Subcutaneous adipose tissue (tissue), 4 donors: ENCODE results near the gene SLC35F3. TPM values are rescaled to one million over a fixed set of nuclear protein-coding genes. Genes with fewer than 3 reads are reported as not detected.

Experiments used
- total RNA-seq, 4 donors: library from RNA; depleted of rRNA; stranded (reverse); fragments of >200 nt; gene quantifications; one replicate each; pipeline ENCODE4 v1.1.0, GENCODE V29; 2016
- TF ChIP-seq, protein P1 (sequence below): fragments of 450-650 bp; IDR thresholded peaks from one replicate; pipeline ENCODE4 v1.5.1; 2016; ENCODE audit warnings: low read depth, mild to moderate bottlenecking, control low read depth, antibody characterized with exemption, moderate library complexity

The SLC35F3 gene
- total RNA-seq, 4 donors from 2014 or later = 0.44 TPM; not detected in 3

DNA sequence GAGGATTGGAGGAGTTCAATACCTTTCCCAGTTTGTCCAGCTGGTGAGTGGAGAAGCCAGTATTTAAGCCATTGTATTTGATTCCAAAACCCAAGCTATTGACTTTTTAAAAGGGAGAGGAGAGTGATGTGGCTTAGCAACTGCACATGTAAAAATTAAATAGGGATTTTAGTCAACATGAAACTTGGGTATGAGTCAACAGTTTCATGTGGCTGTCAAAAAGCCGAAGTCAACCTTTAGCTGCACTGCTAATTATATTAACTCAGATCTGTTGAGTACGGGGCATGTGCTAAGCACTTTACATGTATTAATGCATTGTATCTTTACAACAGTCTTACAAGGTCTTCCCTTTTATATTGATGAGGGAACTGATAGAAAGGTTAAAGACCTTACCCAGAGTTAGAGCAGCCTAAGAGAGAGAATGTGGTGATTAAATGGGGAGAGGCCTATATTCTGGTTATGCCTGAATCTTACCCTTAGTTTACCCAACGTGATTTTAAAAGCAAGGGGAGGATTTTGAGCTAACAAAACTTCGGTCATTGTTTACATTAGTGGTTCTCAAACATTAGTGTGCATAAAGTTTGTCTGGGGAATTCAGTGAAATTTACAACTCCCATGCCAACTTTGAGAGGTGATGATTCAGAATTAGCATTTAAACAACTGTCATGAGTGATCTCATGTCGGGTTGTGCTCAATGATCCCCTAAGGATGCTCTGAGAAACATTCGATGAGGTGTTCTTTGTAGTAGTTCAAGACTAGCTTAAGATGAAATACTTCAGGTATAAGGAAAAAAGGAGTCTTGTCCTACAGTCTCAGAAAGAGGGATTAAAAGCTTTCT lies 6.9 kb upstream of the SLC35F3 start:
- TF ChIP-seq, protein P1, sequence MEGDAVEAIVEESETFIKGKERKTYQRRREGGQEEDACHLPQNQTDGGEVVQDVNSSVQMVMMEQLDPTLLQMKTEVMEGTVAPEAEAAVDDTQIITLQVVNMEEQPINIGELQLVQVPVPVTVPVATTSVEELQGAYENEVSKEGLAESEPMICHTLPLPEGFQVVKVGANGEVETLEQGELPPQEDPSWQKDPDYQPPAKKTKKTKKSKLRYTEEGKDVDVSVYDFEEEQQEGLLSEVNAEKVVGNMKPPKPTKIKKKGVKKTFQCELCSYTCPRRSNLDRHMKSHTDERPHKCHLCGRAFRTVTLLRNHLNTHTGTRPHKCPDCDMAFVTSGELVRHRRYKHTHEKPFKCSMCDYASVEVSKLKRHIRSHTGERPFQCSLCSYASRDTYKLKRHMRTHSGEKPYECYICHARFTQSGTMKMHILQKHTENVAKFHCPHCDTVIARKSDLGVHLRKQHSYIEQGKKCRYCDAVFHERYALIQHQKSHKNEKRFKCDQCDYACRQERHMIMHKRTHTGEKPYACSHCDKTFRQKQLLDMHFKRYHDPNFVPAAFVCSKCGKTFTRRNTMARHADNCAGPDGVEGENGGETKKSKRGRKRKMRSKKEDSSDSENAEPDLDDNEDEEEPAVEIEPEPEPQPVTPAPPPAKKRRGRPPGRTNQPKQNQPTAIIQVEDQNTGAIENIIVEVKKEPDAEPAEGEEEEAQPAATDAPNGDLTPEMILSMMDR = no peak

DNA sequence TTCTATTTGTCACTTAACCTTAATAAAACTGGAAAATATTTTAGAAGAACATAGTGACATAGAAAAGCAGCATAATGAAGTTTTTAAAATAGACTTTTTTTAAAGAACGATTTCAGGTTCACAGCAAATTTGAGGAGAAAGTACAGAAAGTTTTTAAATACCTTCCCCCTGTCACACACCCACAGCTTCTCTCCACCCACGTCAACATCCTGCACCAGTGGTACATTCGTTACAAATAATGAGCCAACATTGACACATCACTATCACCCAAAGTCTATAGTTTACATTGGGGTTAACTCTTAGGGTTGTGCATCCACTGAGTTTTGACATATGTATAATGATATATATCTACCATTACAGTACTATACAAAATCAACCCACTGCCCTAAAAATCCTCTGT lies 3.0 kb upstream of the SLC35F3 start:
- TF ChIP-seq, protein P1 = no peak

DNA sequence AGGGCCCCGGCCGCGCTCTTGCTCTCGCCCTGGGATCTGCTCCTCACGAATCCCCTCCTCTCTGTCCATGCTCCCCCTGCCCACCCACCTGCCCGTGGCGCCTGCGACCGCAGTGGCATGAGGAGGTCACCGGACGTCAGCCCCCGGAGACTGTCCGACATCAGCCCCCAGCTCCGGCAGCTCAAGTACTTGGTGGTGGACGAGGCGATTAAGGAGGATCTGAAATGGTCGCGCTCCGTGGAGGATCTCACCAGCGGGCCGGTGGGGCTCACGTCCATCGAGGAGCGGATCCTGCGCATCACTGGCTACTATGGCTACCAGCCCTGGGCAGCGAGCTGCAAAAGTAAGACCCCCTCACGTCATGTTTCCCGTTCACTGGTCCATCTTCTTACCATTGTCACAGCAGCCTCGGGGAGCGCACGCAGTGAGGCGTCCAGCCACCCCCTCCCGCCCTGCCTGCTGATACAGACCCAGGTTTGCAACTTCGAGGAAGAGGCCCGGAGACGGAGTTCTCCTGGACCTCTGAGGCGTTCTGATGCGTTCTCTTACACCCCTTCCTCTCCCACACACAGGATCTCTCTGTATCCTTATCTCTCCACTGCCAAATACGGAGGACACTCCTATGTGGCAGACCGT lies 1.1 kb downstream of the SLC35F3 start:
- TF ChIP-seq, protein P1 = no peak

DNA sequence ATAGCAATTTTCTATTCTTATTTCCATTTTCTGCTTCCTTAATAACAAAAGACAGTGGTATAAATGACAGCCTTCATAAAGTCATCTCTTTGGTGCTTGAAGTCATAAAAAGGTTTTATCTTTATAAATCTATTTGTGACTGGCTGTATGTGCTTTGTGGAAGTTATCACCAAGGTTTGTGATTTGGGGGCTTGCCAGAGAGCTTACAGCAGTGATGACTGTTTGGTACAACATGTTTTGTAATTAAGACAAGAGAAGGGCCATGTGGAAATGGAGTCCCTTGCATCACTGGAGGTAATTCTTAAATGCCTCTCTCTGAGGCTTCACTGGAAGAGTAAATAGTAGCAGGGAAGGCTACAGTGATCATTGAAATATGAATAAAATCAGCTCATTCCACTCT lies 2.7 kb downstream of the SLC35F3 start:
- TF ChIP-seq, protein P1 = no peak

DNA sequence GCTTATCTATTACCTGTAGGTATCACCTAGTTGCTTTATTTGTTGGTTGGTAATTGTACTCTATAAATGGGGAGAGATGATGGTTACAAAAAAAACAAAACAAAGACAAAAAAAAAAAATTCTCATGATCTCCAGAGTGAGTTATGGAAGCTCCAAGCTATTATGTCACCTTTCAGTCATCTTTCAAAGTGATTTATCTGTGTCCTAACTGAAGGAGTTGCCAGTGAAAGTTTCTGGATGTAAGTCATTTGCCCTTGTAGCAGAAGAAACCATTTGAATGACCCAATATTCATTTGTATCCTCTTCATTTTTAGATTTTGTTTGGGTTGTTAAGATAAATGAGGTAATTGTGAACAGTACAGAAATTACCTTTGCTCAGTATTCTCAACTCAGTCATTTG lies 3.6 kb downstream of the SLC35F3 start:
- TF ChIP-seq, protein P1 = no peak

DNA sequence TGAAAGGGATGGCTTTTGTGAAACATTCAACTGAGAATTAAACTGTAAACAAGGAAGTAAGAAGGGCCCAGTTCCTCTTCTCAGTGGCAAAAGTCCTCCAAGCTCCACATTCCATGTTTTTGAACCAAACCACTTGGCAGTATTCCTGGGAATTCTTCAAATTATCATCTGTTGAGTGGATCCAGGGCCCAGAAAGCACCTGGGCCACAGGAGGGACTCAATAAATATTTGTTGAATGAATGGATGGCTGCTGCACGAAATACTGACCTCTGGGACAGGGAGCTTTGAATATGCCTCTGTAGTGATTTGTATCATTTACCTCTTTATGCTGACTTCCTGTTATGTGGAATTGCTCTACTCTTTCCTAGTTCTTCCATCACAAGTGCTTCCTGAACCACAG lies 4.7 kb downstream of the SLC35F3 start:
- TF ChIP-seq, protein P1 = no peak

DNA sequence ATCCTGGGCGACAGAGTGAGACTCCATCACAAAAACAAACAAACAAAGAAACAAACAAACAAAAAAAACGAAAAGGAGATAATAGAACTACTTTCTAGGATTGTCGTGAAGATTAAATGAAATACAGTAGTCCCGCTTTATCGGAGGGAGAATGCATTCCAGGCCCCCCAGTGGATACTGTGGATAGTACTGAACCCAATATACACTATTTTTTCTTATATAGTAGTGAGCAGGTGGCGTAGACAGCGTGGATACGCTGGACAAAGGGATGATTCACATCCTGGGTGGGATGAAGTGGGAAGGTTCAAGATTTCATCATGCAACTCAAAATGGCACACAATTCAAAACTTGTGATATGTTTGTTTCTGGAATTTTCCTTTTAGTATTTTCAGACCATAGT lies 8.0 kb downstream of the SLC35F3 start:
- TF ChIP-seq, protein P1 = no peak
